H1 (cell line): ENCODE results near the gene PCDH9. TPM values are rescaled to one million over a fixed set of nuclear protein-coding genes. Genes with fewer than 3 reads are reported as not detected.
A peak's percentile ranks its signal among the peaks of the same experiment; 100 is the strongest.

Experiments
- CTCF ChIA-PET: fragments of 300-600 bp; sonication (Branson Sonifier 250); formaldehyde crosslinking; loops from one replicate; lab custom pipeline; 2021; ENCODE audit not compliant: partially characterized antibody; lab: Charles Lee
- POLR2A ChIA-PET: fragments of 300-600 bp; sonication (Branson Sonifier 250); formaldehyde crosslinking; loops from one replicate; lab custom pipeline; 2021; ENCODE audit warnings: inconsistent platforms; ENCODE audit not compliant: partially characterized antibody; lab: Charles Lee
- DNase-seq, 2 experiments: peaks; one replicate each; pipeline versions ENCODE4 v3.0.0 to v3.0.0-alpha.2; 2010 to 2022; ENCODE audit warnings: low spot score in 2 of 2, low read depth in 1 of 2, mixed read lengths in 1 of 2
- FAIRE-seq: peaks from 2 replicates; lab custom pipeline; 2011; peaks lifted over from hg19 to GRCh38; lab: Jason Lieb, UNC
- H2AFZ ChIP-seq: 2 replicates; pipeline ENCODE4 v1.8.1; 2012; ENCODE audit warnings: low read length, inconsistent platforms
- H2AK5ac ChIP-seq: 2 replicates; pipeline ENCODE4 v1.6.1; 2013; ENCODE audit warnings: low read depth, low read length
- H2BK120ac ChIP-seq: replicated peaks from 2 replicates; pipeline ENCODE3; 2013; ENCODE audit warnings: low read depth, low read length, inconsistent platforms
- H2BK12ac ChIP-seq: 2 replicates; pipeline ENCODE4 v1.6.1; 2013; ENCODE audit warnings: low read depth, low read length
- H2BK15ac ChIP-seq: 2 replicates; pipeline ENCODE4 v1.6.1; 2013; ENCODE audit warnings: low read length
- H2BK20ac ChIP-seq: 2 replicates; pipeline ENCODE4 v1.6.1; 2013; ENCODE audit warnings: low read length
- H2BK5ac ChIP-seq: 2 replicates; pipeline ENCODE4 v1.6.1; 2013; ENCODE audit warnings: low read depth, low read length
- H3K14ac ChIP-seq: 2 replicates; pipeline ENCODE4 v1.6.1; 2013; ENCODE audit warnings: inconsistent platforms; ENCODE audit not compliant: insufficient read length
- H3K18ac ChIP-seq: 2 replicates; pipeline ENCODE4 v1.6.1; 2013; ENCODE audit warnings: low read length; ENCODE audit errors: extremely low read depth
- H3K23ac ChIP-seq: 2 replicates; pipeline ENCODE4 v1.6.1; 2013; ENCODE audit warnings: inconsistent platforms; ENCODE audit not compliant: insufficient read length
- H3K23me2 ChIP-seq: 2 replicates; pipeline ENCODE4 v1.6.1; 2013; ENCODE audit warnings: low read depth, low read length
- H3K27ac ChIP-seq: 2 replicates; pipeline ENCODE4 v1.6.1; 2011; ENCODE audit warnings: low read depth, low read length, inconsistent platforms
- H3K27me3 ChIP-seq, 4 experiments: replicated peaks in 1 of 4; 1 replicate in 1 of 4; 2 replicates in 3 of 4; pipeline versions ENCODE4 v1.6.1 to v1.8.1; 2011 to 2013; ENCODE audit warnings: low read length in 3 of 4, mild to moderate bottlenecking in 3 of 4, inconsistent platforms in 2 of 4, mixed read lengths in 2 of 4, moderate library complexity in 1 of 4; ENCODE audit not compliant: control insufficient read depth in 3 of 4, insufficient read depth in 3 of 4; ENCODE audit errors: extremely low read depth in 1 of 4
- H3K36me3 ChIP-seq, 4 experiments: 2 replicates each; pipeline versions ENCODE4 v1.6.1 to v1.8.1; 2011 to 2013; ENCODE audit warnings: mild to moderate bottlenecking in 4 of 4, low read length in 3 of 4, moderate library complexity in 2 of 4, control low read depth in 1 of 4, inconsistent platforms in 1 of 4; ENCODE audit not compliant: insufficient read depth in 4 of 4, control insufficient read depth in 2 of 4
- H3K4ac ChIP-seq: replicated peaks from 2 replicates; pipeline ENCODE3; 2013; ENCODE audit warnings: low read length, low read depth, mixed read lengths, inconsistent platforms; ENCODE audit not compliant: insufficient read length
- H3K4me1 ChIP-seq, 4 experiments: replicated peaks in 1 of 4; 1 replicate in 1 of 4; 2 replicates in 3 of 4; pipeline versions ENCODE4 v1.6.1 to v1.8.1; 2011 to 2013; ENCODE audit warnings: low read length in 3 of 4, inconsistent platforms in 2 of 4, mixed read lengths in 1 of 4; ENCODE audit not compliant: insufficient read depth in 4 of 4, control insufficient read depth in 3 of 4
- H3K4me2 ChIP-seq, 2 experiments: 2 replicates each; pipeline versions ENCODE4 v1.6.1 to v1.8.1; 2011 to 2013; ENCODE audit warnings: low read depth in 2 of 2, low read length in 2 of 2, control low read depth in 1 of 2, inconsistent platforms in 1 of 2, mild to moderate bottlenecking in 1 of 2; ENCODE audit not compliant: insufficient read depth in 1 of 2
- H3K4me3 ChIP-seq, 4 experiments: fragments of 200-600, 300-600 bp in 1 of 4; sonication (generic), shearing (Covaris generic), sonication (Bioruptor Twin) in 1 of 4; 2 replicates each; pipeline versions ENCODE4 v1.5.1 to v1.8.1; 2011 to 2016; ENCODE audit warnings: low read length in 4 of 4, low read depth in 3 of 4, control low read depth in 2 of 4, inconsistent platforms in 2 of 4, mild to moderate bottlenecking in 2 of 4, mixed read lengths in 1 of 4, moderate library complexity in 1 of 4; ENCODE audit not compliant: insufficient read depth in 2 of 4; ENCODE audit errors: extremely low read depth in 1 of 4
- H3K56ac ChIP-seq: replicated peaks from 2 replicates; pipeline ENCODE3; 2013; ENCODE audit warnings: low read depth, mild to moderate bottlenecking, mixed read lengths, low read length, inconsistent platforms; ENCODE audit not compliant: insufficient read length
- H3K79me1 ChIP-seq: 2 replicates; pipeline ENCODE4 v1.6.1; 2013; ENCODE audit warnings: low read depth, low read length, control low read depth
- H3K79me2 ChIP-seq, 2 experiments: 2 replicates each; pipeline versions ENCODE4 v1.6.1 to v1.8.1; 2012 to 2013; ENCODE audit warnings: low read length in 2 of 2, mild to moderate bottlenecking in 2 of 2, inconsistent platforms in 1 of 2; ENCODE audit not compliant: insufficient read depth in 2 of 2, control insufficient read depth in 1 of 2
- H3K9ac ChIP-seq, 4 experiments: replicated peaks in 1 of 4; 1 replicate in 1 of 4; 2 replicates in 3 of 4; pipeline versions ENCODE4 v1.6.1 to v1.8.1; 2011 to 2013; ENCODE audit warnings: low read depth in 3 of 4, low read length in 3 of 4, control low read depth in 2 of 4, mild to moderate bottlenecking in 2 of 4, moderate library complexity in 2 of 4, inconsistent platforms in 1 of 4; ENCODE audit errors: extremely low read depth in 1 of 4
- H3K9me3 ChIP-seq, 2 experiments: 2 replicates each; pipeline versions ENCODE4 v1.6.1 to v1.8.1; 2012 to 2013; ENCODE audit warnings: mild to moderate bottlenecking in 2 of 2, moderate library complexity in 2 of 2, control low read depth in 1 of 2, inconsistent platforms in 1 of 2, low read depth in 1 of 2, low read length in 1 of 2, mixed read lengths in 1 of 2; ENCODE audit not compliant: insufficient read depth in 2 of 2
- H4K20me1 ChIP-seq, 2 experiments: replicated peaks in 1 of 2; 2 replicates each; pipeline versions ENCODE3 to v1.8.1; 2011 to 2013; ENCODE audit warnings: inconsistent platforms in 2 of 2, low read length in 2 of 2, mild to moderate bottlenecking in 1 of 2; ENCODE audit not compliant: insufficient read depth in 2 of 2, control insufficient read depth in 1 of 2
- H4K5ac ChIP-seq: 2 replicates; pipeline ENCODE4 v1.6.1; 2013; ENCODE audit warnings: low read length, low read depth, mixed read lengths, inconsistent platforms; ENCODE audit not compliant: insufficient read length
- H4K8ac ChIP-seq: 2 replicates; pipeline ENCODE4 v1.8.0; 2013; ENCODE audit warnings: mild to moderate bottlenecking, moderate library complexity, low read length, inconsistent platforms; ENCODE audit not compliant: insufficient read depth; ENCODE audit errors: extremely low read depth
- H4K91ac ChIP-seq: replicated peaks from 2 replicates; pipeline ENCODE3; 2013; ENCODE audit warnings: low read length, mixed read lengths, inconsistent platforms; ENCODE audit not compliant: insufficient read length
- CBX5 ChIP-seq: fragments of 300-800, 300-1000 bp; sonication (generic); IDR thresholded peaks from 2 replicates; pipeline ENCODE4 v1.7.1; 2016; ENCODE audit warnings: antibody characterized with exemption, low read length, low read depth
- EP300 ChIP-seq, 2 experiments: IDR thresholded peaks; 1 replicate in 1 of 2; 2 replicates in 1 of 2; pipeline ENCODE4 v1.6.1; 2011 to 2012; ENCODE audit warnings: low read depth in 2 of 2, low read length in 2 of 2, mild to moderate bottlenecking in 2 of 2, borderline replicate concordance in 1 of 2, inconsistent platforms in 1 of 2, moderate library complexity in 1 of 2
- GTF2F1 ChIP-seq: IDR thresholded peaks from 2 replicates; pipeline ENCODE4 v1.6.1; 2012; ENCODE audit warnings: low read depth, low read length, improper control_type of control experiment, borderline replicate concordance
- HDAC2 ChIP-seq, 2 experiments: fragments of 300-600 bp in 1 of 2; sonication (generic) in 1 of 2; IDR thresholded peaks; 2 replicates each; pipeline ENCODE4 v1.6.1; 2011 to 2012; ENCODE audit warnings: low read depth in 2 of 2, low read length in 2 of 2, mild to moderate bottlenecking in 2 of 2, moderate library complexity in 2 of 2, borderline replicate concordance in 1 of 2, inconsistent platforms in 1 of 2
- RFX5 ChIP-seq: IDR thresholded peaks from 2 replicates; pipeline ENCODE4 v1.6.1; 2011; ENCODE audit warnings: low read depth, low read length, improper control_type of control experiment, borderline replicate concordance
- RNF2 ChIP-seq: fragments of 200-900, 300-1000 bp; sonication (generic); IDR thresholded peaks from 2 replicates; pipeline ENCODE4 v1.7.1; 2016; ENCODE audit warnings: borderline replicate concordance, low read depth, mild to moderate bottlenecking, antibody characterized with exemption, low read length; ENCODE audit not compliant: poor library complexity, severe bottlenecking; ENCODE audit errors: missing control alignments
- SRF ChIP-seq: IDR thresholded peaks from 2 replicates; pipeline ENCODE4 v1.6.1; 2011; ENCODE audit warnings: mild to moderate bottlenecking, low read depth, low read length, moderate library complexity
- SUZ12 ChIP-seq: fragments of 200-600 bp; sonication (generic); IDR thresholded peaks from 2 replicates; pipeline ENCODE4 v1.6.1; 2012; ENCODE audit warnings: mild to moderate bottlenecking, inconsistent platforms, low read length, moderate library complexity, mixed read lengths
- WGBS, 2 experiments: shearing (Covaris generic) in 1 of 2; methylation state at CpG; one replicate each; pipeline versions ENCODE4 v1.1.6 to v1.1.7; 2013 to 2015; ENCODE audit warnings: low lambda C conversion rate in 2 of 2, mixed read lengths in 2 of 2, inconsistent platforms in 1 of 2, low coverage in 1 of 2, missing lambda C conversion rate in 1 of 2; ENCODE audit not compliant: insufficient replicate concordance in 2 of 2, insufficient coverage in 1 of 2, insufficient read length in 1 of 2; ENCODE audit errors: extremely low coverage in 1 of 2, missing lambda C conversion rate in 1 of 2; 5-methylcytosine and 5-hydroxymethylcytosine counted together
- polyA plus RNA-seq, 7 experiments: library from polyadenylated mRNA; depleted of rRNA in 3 of 7; stranded (reverse) in 5 of 7; unstranded in 2 of 7; fragments of >200 nt in 5 of 7; fragments of 200-250 nt in 2 of 7; gene quantifications; 1 replicate in 5 of 7; 2 replicates in 1 of 7; 4 replicates in 1 of 7; pipeline versions ENCODE4 v1.2.1 to v1.2.3, GENCODE V29; 2011 to 2013; ENCODE audit warnings: missing spikeins in 2 of 7, mixed read lengths in 2 of 7
- total RNA-seq: library from RNA; stranded (reverse); fragmentation: NEBNext Ultra II Directional; extraction: Animal tissue kit (Norgen Biotek cat#: 25700); gene quantifications from 2 replicates; pipeline ENCODE4 v1.2.1, GENCODE V29; 2021
- TF ChIP-seq, protein P1 (sequence below), 3 experiments: IDR thresholded peaks; 1 replicate in 2 of 3; 2 replicates in 1 of 3; pipeline versions ENCODE4 v1.5.1 to v1.6.1; 2011; ENCODE audit warnings: low read length in 3 of 3, mild to moderate bottlenecking in 3 of 3, inconsistent platforms in 2 of 3, low read depth in 1 of 3, moderate library complexity in 1 of 3; ENCODE audit not compliant: insufficient read depth in 1 of 3; ENCODE audit errors: control extremely low read depth in 1 of 3
- TF ChIP-seq, protein P2 (sequence below): IDR thresholded peaks from 2 replicates; pipeline ENCODE4 v1.6.1; 2012; ENCODE audit warnings: inconsistent platforms

PCDH9 gene
- total and polyA plus RNA-seq, 2 of the 8 experiments (the other 6 are each of a cell fraction or from before 2014, with no cell fraction given), result 0.12 to 0.60 TPM

DNA sequence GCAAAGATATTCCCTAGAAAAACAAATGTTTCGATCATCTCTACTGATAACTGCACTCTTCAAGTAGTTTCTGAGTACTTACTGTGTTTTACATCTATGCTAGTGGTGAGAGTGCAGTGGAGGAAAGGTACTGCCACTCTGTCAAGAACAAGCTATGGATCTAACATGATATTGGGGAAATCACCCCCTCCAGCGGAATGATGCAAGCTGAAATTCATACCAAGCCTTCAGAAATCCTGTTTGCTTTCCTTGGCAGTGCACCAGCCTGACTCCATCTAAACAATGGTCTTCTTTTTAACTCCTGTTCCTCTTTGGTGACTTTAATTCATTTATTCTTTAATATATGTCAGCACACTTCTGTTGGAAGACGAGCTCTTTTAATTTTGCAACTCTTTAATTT is 238.0 kb downstream of the PCDH9 start:
- Histone ChIP-seq H3K36me3 (no peaks in the 10 kb centered on the region), H3K4me1 (no peaks in the 10 kb centered on the region), H3K23me2 (no peaks in the 10 kb centered on the region), H3K9me3 (no peaks in the 10 kb centered on the region), H4K5ac (no peak overlapping the region), H2BK5ac (no peak overlapping the region), H4K20me1 (no peaks in the 10 kb centered on the region), H3K79me1 (no peaks in the 10 kb centered on the region), H4K91ac (no peak overlapping the region), H3K79me2 (no peaks in the 10 kb centered on the region), H3K9ac (no peak overlapping the region), H3K27ac (no peak overlapping the region), H3K27me3 (no peaks in the 10 kb centered on the region), H2AK5ac (no peak overlapping the region), H3K4ac (no peak overlapping the region), H2BK12ac (no peak overlapping the region), H3K56ac (no peak overlapping the region), H3K4me2 (no peak overlapping the region), H2BK15ac (no peak overlapping the region), H3K18ac (no peak overlapping the region), H4K8ac (no peak overlapping the region), H3K4me3 (no peak overlapping the region), H2BK20ac (no peak overlapping the region), H3K23ac (no peak overlapping the region), H3K14ac (no peak overlapping the region), H2AFZ (peak overlapping the region; percentile 100), H2BK120ac (no peak overlapping the region)
- no peak for DNase-seq
- 95% methylated on average over 3 of the region's 3 CpGs; no CpG with 5 or more reads in 1 of the 2 experiments for WGBS, 2 experiments
- POLR2A ChIA-PET, result no interaction called here
- CTCF ChIA-PET, result interaction anchor here (1.8 kb wide), 1 partner anchor 9 kb away, joined by 5 read pairs; no protein-coding TSS in a partner anchor
- no peak for FAIRE-seq
- TF ChIP-seq HDAC2 (IDR thresholded peaks at IDR 0.05; ENCODE audit: borderline replicate concordance in 1 of 2, low read depth in 2 of 2, low read length in 2 of 2), result no peak
- TF ChIP-seq CBX5, result no peak
- TF ChIP-seq, protein P1, sequence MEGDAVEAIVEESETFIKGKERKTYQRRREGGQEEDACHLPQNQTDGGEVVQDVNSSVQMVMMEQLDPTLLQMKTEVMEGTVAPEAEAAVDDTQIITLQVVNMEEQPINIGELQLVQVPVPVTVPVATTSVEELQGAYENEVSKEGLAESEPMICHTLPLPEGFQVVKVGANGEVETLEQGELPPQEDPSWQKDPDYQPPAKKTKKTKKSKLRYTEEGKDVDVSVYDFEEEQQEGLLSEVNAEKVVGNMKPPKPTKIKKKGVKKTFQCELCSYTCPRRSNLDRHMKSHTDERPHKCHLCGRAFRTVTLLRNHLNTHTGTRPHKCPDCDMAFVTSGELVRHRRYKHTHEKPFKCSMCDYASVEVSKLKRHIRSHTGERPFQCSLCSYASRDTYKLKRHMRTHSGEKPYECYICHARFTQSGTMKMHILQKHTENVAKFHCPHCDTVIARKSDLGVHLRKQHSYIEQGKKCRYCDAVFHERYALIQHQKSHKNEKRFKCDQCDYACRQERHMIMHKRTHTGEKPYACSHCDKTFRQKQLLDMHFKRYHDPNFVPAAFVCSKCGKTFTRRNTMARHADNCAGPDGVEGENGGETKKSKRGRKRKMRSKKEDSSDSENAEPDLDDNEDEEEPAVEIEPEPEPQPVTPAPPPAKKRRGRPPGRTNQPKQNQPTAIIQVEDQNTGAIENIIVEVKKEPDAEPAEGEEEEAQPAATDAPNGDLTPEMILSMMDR (IDR thresholded peaks at IDR 0.05; ENCODE audit: control extremely low read depth in 1 of 3, insufficient read depth in 1 of 3, low read depth in 1 of 3, low read length in 3 of 3), result no peak
- no peak for TF ChIP-seq RFX5
- TF ChIP-seq EP300 (IDR thresholded peaks at IDR 0.05; ENCODE audit: borderline replicate concordance in 1 of 2, low read depth in 2 of 2, low read length in 2 of 2), result no peak
- TF ChIP-seq RNF2, result no peak
- no peak for TF ChIP-seq SRF
- TF ChIP-seq, protein P2, sequence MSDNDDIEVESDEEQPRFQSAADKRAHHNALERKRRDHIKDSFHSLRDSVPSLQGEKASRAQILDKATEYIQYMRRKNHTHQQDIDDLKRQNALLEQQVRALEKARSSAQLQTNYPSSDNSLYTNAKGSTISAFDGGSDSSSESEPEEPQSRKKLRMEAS, result no peak
- TF ChIP-seq SUZ12, result no peak
- TF ChIP-seq GTF2F1, result no peak
